Left ventricle myocardium inferior (tissue), 1 donor: Measurements from ENCODE around the gene WNT3A. TPM values are rescaled to one million over a fixed set of nuclear protein-coding genes. Genes with fewer than 3 reads are reported as not detected.

Source experiments
- DNase-seq: peaks from one replicate; pipeline ENCODE4 v3.0.0-alpha.2; 2020
- H3K27ac ChIP-seq: fragments of 200-600 bp; replicated peaks from 2 replicates; pipeline ENCODE4 v1.8.0; 2021
- H3K27me3 ChIP-seq: fragments of 200-600 bp; 2 replicates; pipeline ENCODE4 v1.8.0; 2021; ENCODE audit warnings: low read depth
- H3K36me3 ChIP-seq: fragments of 200-600 bp; 2 replicates; pipeline ENCODE4 v1.8.0; 2021
- H3K4me1 ChIP-seq: fragments of 200-600 bp; 2 replicates; pipeline ENCODE4 v1.8.0; 2021
- H3K4me3 ChIP-seq: fragments of 200-600 bp; 2 replicates; pipeline ENCODE4 v1.8.0; 2021; ENCODE audit warnings: mild to moderate bottlenecking, moderate library complexity
- H3K9me3 ChIP-seq: fragments of 200-600 bp; replicated peaks from 2 replicates; pipeline ENCODE4 v1.8.0; 2021
- intact Hi-C: fragments of 100-400 bp; cut with micrococcal nuclease; formaldehyde crosslinking; loops from one replicate; pipeline ENCODE4 v1.11.0; 2022
- total RNA-seq: library from RNA; stranded (reverse); fragmentation: NEBNext Ultra II Directional; extraction: Animal tissue kit (Norgen Biotek cat#: 25700); gene quantifications from one replicate; pipeline ENCODE4 v1.2.1, GENCODE V29; 2021
- TF ChIP-seq, protein P1 (sequence below): fragments of 200-600 bp; IDR thresholded peaks from 2 replicates; pipeline ENCODE4 v1.8.0; 2021; ENCODE audit warnings: antibody characterized with exemption, mild to moderate bottlenecking, borderline replicate concordance
- donor health status: DM: no; HTN: yes; CAD: no; lungs with severe emphysema.

Gene WNT3A
- total RNA-seq, 1 donor from 2014 or later = not detected

DNA sequence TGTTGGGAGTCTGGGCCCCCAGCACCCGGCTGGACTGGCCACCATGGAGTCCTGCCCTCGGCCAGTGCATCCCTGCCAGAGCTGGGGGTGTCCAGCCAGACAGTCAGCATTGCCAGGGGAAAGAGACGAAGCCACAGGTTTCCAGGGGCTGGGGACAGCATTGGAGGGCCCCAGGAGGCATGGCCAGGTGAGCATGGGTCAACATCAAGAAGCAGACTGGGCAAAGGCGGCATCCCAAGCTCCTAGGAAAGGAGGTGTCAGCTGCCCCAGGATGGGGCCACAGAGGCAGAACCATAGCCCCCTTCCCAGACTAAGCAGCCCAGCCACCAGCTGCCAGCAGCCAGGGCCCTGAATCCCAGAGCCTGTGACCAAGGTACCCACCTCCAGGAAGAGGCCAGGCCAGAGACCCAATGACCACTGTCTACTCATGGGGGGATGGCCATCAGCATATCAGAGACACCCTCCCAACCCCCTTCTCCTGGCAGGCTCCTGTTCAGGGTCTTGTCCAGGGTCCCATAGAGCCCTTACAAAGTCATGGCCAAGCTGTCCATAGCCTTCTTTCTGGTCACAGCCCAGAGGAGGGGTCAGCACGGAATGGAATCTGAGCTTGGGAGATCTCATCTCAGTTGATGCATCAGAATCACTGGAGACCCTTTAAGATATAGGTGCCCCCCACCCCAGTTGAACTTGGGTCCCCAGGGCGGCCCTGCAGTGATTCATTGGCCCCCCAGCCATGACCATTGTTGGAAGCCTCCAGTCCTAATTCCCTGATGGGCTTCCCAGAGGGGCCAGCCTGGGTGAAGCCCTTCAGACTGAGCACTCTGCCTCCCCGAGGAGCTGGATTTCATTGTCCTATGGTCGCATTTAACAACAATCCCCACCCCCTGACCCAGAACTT lies 32.5 kb downstream of the WNT3A start:
- DNase-seq = no peak
- H3K9me3 ChIP-seq = no peaks in the 10 kb centered on the region
- intact Hi-C loops = no loop called here
- H3K4me1 ChIP-seq = peaks cover 10% of the 10 kb centered on the region
- H3K27me3 ChIP-seq = peaks cover 83% of the 10 kb centered on the region
- TF ChIP-seq, protein P1, sequence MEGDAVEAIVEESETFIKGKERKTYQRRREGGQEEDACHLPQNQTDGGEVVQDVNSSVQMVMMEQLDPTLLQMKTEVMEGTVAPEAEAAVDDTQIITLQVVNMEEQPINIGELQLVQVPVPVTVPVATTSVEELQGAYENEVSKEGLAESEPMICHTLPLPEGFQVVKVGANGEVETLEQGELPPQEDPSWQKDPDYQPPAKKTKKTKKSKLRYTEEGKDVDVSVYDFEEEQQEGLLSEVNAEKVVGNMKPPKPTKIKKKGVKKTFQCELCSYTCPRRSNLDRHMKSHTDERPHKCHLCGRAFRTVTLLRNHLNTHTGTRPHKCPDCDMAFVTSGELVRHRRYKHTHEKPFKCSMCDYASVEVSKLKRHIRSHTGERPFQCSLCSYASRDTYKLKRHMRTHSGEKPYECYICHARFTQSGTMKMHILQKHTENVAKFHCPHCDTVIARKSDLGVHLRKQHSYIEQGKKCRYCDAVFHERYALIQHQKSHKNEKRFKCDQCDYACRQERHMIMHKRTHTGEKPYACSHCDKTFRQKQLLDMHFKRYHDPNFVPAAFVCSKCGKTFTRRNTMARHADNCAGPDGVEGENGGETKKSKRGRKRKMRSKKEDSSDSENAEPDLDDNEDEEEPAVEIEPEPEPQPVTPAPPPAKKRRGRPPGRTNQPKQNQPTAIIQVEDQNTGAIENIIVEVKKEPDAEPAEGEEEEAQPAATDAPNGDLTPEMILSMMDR = no peak
- H3K27ac ChIP-seq = no peak overlapping the region
- no peak overlapping the region for H3K4me3 ChIP-seq
- H3K36me3 ChIP-seq = no peaks in the 10 kb centered on the region

GRCh38 chr1:228039986-228040385 lies 33.2 kb downstream of the WNT3A start:
- TF ChIP-seq, protein P1 = no peak
- Histone ChIP-seq H3K27ac (no peak overlapping the region), H3K4me1 (peaks cover 10% of the 10 kb centered on the region), H3K36me3 (no peaks in the 10 kb centered on the region), H3K4me3 (no peak overlapping the region), H3K27me3 (peaks cover 78% of the 10 kb centered on the region), H3K9me3 (no peaks in the 10 kb centered on the region)
- no peak for DNase-seq
- intact Hi-C loops = no loop called here

GRCh38 chr1:228041316-228041715 lies 34.5 kb downstream of the WNT3A start:
- no peak for DNase-seq
- H3K4me1 ChIP-seq = peaks cover 10% of the 10 kb centered on the region
- H3K27me3 ChIP-seq = peaks cover 69% of the 10 kb centered on the region
- intact Hi-C loops = no loop called here
- no peak overlapping the region for H3K27ac ChIP-seq
- no peak overlapping the region for H3K4me3 ChIP-seq
- TF ChIP-seq, protein P1 = no peak
- H3K9me3 ChIP-seq = no peaks in the 10 kb centered on the region
- no peaks in the 10 kb centered on the region for H3K36me3 ChIP-seq

DNA sequence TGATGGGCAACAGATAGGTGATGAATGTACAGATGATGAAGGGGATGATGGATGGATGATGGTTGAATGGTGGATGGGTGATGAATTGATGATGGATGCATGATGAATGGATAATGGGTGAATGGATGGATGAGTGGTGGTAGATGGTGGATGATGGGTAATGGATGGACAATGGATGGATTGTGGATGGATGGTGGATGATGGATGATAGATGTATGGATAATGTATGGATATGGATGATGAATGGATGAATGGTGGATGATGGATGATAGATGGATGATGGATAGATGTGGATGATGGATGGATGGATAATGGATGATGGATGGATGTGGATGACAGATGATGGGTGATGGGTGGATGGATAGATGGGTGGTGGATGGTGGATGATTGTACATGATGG lies 35.7 kb downstream of the WNT3A start:
- DNase-seq = no peak
- H3K9me3 ChIP-seq = no peaks in the 10 kb centered on the region
- peaks cover 57% of the 10 kb centered on the region for H3K27me3 ChIP-seq
- intact Hi-C loops = no loop called here
- no peak overlapping the region for H3K4me3 ChIP-seq
- H3K4me1 ChIP-seq = peaks cover 7% of the 10 kb centered on the region
- H3K27ac ChIP-seq = no peak overlapping the region
- TF ChIP-seq, protein P1 = no peak
- no peaks in the 10 kb centered on the region for H3K36me3 ChIP-seq

DNA sequence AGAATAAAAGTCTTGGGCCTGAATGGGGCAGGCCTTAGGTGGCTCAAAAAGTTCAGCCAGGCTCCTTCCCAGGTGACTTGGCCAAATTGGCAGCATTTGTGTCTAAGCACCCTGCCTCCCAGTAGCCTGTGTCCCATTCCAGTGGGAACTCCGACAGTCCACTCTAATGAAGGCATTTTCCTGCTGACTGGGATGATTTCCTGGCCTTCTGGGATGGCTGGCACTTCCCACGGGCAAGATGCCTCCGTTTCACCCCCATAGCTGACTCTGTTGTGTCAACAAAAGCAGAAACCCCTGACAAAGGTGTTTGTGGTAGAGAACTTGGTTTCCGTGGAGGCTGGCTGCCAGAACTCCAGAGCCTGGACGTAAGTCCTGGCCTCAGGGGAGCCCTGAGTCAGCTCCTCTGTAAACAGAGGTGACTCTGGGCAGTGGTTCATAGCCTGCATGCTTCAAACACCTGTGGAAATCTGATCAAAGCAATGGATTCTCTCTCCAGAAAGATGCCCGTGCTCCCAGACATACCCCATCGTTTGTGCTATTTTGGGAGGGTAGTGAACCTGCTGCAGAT lies 36.6 kb downstream of the WNT3A start:
- peaks cover 54% of the 10 kb centered on the region for H3K27me3 ChIP-seq
- H3K4me3 ChIP-seq = no peak overlapping the region
- no peak for DNase-seq
- H3K4me1 ChIP-seq = no peaks in the 10 kb centered on the region
- no peak overlapping the region for H3K27ac ChIP-seq
- intact Hi-C loops = no loop called here
- no peaks in the 10 kb centered on the region for H3K9me3 ChIP-seq
- H3K36me3 ChIP-seq = no peaks in the 10 kb centered on the region
- TF ChIP-seq, protein P1 = no peak
